ENCODE data around the gene OR4S1. TPM values are rescaled to one million over a fixed set of nuclear protein-coding genes. Genes with fewer than 3 reads are reported as not detected.
"Not testable (repeated sequence)": the region's sequence is repeated elsewhere in the genome, so short reads cannot be mapped to it uniquely, and the experiment has no call there.

OR4S1 gene, protein sequence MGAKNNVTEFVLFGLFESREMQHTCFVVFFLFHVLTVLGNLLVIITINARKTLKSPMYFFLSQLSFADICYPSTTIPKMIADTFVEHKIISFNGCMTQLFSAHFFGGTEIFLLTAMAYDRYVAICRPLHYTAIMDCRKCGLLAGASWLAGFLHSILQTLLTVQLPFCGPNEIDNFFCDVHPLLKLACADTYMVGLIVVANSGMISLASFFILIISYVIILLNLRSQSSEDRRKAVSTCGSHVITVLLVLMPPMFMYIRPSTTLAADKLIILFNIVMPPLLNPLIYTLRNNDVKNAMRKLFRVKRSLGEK
- total RNA-seq = not detected

DNA sequence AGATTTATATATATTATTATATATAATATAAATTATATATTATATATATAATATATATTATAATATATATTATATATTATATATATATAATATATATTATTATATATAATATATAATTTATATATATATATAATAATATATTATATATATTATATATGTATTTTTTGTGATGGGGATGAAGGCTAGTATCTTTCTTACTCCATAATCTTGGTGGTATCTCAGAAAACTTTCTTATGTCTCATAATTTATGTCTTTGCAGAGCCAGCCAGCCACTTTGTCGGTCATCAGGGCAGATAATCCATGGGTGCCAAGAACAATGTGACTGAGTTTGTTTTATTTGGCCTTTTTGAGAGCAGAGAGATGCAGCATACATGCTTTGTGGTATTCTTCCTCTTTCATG lies at the start of gene OR4S1:
Gene OR4S1, plus strand, starts transcription at position 301 of the 400 bp plus-strand sequence. Its CDS starts 0 bp downstream, at position 301.
- TF ChIP-seq, protein P1, sequence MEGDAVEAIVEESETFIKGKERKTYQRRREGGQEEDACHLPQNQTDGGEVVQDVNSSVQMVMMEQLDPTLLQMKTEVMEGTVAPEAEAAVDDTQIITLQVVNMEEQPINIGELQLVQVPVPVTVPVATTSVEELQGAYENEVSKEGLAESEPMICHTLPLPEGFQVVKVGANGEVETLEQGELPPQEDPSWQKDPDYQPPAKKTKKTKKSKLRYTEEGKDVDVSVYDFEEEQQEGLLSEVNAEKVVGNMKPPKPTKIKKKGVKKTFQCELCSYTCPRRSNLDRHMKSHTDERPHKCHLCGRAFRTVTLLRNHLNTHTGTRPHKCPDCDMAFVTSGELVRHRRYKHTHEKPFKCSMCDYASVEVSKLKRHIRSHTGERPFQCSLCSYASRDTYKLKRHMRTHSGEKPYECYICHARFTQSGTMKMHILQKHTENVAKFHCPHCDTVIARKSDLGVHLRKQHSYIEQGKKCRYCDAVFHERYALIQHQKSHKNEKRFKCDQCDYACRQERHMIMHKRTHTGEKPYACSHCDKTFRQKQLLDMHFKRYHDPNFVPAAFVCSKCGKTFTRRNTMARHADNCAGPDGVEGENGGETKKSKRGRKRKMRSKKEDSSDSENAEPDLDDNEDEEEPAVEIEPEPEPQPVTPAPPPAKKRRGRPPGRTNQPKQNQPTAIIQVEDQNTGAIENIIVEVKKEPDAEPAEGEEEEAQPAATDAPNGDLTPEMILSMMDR (IDR thresholded peaks at IDR 0.05; ENCODE audit: low read depth) = no peak

DNA sequence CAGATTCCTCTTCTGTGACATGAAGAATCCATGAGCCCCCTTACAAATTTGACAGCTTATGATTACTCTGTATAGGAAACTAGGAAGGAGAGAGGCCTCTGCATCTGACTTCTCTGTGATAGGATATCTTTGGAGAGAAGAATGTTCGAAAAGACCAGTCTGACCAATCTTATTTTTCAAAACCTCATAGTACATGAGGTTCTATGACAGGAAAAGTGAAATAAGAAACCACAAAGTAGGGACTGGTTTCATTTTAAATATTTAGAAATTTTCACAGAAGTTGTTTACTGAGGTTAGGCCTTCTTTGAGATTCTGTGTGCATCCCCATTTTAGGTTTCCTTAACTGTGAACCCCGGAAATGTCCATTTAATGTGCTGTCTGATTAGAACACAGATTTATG lies 44.4 kb upstream of the OR4S1 start:
- TF ChIP-seq, protein P1 (IDR thresholded peaks at IDR 0.05; ENCODE audit: low read depth) = no peak

DNA sequence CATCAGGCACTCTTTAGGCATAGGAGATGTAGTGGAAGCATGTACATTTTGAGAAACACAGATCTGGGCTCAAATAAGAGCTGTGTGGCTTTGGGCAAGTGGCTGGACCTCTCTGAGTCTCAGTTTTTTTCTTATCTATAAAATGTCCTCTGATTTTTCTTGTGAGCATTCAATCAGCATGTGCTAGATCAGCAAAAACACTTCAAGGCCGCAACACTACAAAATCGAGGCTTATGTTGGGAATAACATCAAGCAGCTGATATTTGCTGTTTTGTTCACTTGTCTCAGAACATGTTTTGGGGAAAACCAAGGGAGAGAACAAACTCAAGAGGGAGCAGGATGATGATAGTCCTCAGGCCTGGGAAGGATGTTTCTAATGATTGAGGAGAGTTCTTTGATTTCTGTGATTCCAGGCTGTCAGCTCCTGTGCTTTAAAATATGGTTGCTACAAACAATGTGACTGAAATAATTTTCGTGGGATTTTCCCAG lies 42.6 kb upstream of the OR4S1 start, which contains the start of gene OR4X1:
Gene OR4X1, plus strand, starts transcription at position 439 of the 489 bp plus-strand sequence. Its CDS starts 0 bp downstream, at position 439.
- TF ChIP-seq, protein P1 (IDR thresholded peaks at IDR 0.05; ENCODE audit: low read depth) = no peak

DNA sequence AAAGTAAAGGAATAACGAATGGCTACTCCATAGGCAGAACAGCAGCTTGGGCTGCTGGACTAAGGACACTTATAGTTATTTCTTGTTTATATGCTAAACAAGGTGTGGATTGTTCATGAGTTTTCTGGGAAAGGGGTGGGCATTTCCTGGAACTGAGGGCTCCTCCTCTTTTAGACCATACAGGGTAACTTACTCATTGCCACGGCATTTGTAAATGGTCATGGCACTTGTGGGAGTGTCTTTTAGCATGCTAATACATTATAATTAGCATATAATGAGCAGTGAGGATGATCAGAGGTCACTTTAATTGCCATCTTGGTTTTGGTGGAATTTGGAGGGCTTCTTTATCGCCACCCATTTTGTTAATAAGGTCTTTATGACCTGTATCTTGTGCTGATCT lies 35.4 kb upstream of the OR4S1 start:
- TF ChIP-seq, protein P1 (IDR thresholded peaks at IDR 0.05; ENCODE audit: low read depth) = no peak

DNA sequence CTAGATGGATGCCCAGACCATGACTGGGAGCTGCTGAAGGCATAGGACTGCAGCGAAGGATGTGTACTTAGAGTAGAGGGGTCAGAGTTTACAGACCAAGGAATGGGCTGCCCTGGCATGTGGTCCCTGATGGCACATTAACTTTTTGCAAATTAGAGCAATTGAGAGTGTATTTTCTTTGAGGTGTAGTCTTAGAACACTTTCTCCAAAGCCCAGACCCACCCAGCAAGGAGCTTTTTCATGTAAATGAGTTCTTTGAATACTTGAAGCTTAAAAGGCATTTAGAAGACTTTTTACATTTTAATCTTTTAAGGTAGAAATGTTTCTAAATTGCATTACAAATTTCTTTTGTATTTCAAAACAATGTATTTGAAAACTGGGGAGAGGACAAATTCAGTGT lies 33.4 kb upstream of the OR4S1 start:
- TF ChIP-seq, protein P1 (IDR thresholded peaks at IDR 0.05; ENCODE audit: low read depth) = no peak

DNA sequence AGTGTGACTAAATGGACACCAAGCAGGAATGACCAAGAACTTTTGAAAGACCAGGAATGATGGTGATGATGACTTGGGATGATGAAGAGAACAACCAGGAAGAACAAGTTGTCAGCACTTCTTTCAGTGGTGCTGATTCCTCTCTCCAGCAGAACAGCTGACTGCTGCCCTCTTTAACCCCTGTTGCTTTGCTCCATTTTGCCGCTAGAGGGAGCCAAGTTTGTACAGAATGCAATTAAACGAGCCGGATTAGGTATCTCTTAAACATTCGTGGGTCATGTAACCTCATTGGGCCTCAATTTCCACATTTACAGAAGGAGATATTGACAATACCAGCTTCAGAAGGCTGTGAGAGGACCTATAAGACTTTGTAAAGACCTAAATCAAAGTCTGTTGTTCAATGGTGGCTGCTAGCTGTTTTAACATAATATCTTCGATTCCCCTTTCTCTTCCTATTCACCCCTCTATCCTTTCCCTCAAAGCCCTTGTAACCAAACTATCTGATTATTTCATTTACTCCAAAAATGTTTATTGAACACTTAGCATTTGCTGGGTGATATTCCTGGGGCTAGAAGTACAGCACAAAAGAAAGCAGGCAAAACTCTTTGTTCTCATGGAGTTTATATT lies 1.9 kb downstream of the OR4S1 start:
- TF ChIP-seq, protein P1 (IDR thresholded peaks at IDR 0.05; ENCODE audit: low read depth) = no peak

DNA sequence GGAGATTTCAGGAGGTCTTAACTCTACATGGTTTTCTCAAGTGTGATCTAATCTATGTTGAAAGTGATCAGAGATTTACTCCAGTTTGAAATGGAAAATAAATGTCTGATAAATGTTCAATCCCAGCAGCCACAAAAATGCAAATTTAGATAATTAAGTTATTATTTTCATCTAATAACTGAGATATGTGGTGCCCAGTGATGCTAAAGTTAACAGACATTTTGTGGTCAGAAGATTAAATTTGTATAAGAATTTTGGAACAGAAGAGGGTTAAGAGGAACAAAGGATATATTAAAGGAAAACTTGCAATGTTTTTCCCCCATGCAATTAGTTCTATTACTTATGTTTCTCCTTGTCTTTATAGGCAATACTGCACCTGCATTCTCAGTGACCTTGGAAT lies 18.6 kb downstream of the OR4S1 start, which contains the start of gene OR4C3:
Gene OR4C3, plus strand, starts transcription at position 301 of the 400 bp plus-strand sequence. CDS start 102 bp downstream, outside the sequence.
- TF ChIP-seq, protein P1 (IDR thresholded peaks at IDR 0.05; ENCODE audit: low read depth) = not testable (repeated sequence)
